ENCODE results near the gene RNF181. TPM values are rescaled to one million over a fixed set of nuclear protein-coding genes. Genes with fewer than 3 reads are reported as not detected.

Gene RNF181, protein sequence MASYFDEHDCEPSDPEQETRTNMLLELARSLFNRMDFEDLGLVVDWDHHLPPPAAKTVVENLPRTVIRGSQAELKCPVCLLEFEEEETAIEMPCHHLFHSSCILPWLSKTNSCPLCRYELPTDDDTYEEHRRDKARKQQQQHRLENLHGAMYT
- 206 TPM for polyA plus RNA-seq

DNA sequence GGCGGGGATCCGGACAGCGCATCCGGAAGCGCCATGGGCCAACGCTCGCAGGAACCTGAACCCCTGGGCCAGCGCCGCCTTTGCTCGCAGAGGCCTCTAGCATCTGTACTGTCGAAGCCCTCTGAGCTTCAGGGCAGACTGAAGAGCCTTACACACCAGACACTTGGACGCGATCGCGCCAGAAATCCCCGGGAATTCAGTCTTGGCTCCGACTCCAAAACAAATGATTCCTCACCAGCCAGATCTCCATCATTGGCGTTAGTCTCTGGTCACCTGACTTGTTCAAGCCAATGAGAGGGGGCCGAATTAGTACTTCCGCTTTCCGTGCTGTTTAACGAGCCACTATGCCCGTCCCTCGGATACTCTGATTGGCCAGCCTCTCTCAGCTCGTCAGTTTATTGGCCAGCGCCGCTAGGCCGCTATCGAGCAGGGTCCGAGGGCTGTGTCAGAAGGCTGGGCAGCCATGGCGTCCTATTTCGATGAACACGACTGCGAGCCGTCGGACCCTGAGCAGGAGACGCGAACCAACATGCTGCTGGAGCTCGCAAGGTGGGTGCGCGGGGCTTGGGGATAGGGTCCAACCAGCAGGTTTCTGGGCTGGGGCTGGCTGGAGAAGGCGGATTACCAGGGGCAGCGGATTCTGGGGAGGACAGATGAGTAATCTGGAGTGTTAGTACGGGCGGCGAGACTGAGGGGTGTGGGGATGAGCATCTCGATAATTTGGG is at the start of gene RNF181:
Gene RNF181 (plus strand): TSS at position 445 of the 725 bp plus-strand sequence. CDS start 19 bp downstream, at position 464.
- H3K36me3 Mint-ChIP-seq, result peaks cover 3% of the 10 kb centered on the region
- peak within 1 kb of the TSS; percentile 96 to 100 (median 98) for H3K4me3 Mint-ChIP-seq
- peak within 1 kb of the TSS; percentile 75 to 100 (median 97) for H3K27ac Mint-ChIP-seq
- H3K9me3 Mint-ChIP-seq, result no peaks in the 10 kb centered on the region
- peaks cover 15 to 26% (median 15%) of the 10 kb centered on the region in 3 donors for H3K4me1 Mint-ChIP-seq
- no peaks in the 10 kb centered on the region for H3K27me3 Mint-ChIP-seq

DNA sequence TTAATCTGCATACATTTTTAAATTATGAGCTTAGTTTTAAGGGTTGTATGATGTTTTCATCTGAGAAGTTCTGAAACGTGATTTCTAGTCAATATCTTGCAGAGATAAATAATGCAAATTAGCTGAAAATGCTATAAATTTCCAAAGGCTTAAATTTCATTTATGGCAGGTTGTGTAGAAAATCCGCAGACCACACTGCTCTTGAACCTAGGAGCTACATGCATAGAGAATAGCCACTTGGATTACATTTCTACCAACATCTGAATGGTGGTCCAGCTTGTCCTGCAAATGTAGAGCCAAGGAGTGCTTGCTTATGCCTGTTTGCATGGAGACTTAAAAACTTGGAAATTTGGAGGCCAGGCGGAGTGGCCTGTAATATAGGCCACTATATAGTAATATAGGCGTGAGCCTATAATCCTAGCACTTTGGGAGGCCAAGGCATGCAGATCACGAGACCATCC is 49.7 kb upstream of the RNF181 start:
- Mint-ChIP-seq H3K36me3 (peaks cover 3% of the 10 kb centered on the region), H3K27me3 (no peaks in the 10 kb centered on the region), H3K4me1 (peaks cover 10 to 18% (median 11%) of the 10 kb centered on the region in 3 donors), H3K27ac (no peak overlapping the region), H3K4me3 (peak overlapping the region in 1 of 4 donors; percentile 17), H3K9me3 (no peaks in the 10 kb centered on the region)

DNA sequence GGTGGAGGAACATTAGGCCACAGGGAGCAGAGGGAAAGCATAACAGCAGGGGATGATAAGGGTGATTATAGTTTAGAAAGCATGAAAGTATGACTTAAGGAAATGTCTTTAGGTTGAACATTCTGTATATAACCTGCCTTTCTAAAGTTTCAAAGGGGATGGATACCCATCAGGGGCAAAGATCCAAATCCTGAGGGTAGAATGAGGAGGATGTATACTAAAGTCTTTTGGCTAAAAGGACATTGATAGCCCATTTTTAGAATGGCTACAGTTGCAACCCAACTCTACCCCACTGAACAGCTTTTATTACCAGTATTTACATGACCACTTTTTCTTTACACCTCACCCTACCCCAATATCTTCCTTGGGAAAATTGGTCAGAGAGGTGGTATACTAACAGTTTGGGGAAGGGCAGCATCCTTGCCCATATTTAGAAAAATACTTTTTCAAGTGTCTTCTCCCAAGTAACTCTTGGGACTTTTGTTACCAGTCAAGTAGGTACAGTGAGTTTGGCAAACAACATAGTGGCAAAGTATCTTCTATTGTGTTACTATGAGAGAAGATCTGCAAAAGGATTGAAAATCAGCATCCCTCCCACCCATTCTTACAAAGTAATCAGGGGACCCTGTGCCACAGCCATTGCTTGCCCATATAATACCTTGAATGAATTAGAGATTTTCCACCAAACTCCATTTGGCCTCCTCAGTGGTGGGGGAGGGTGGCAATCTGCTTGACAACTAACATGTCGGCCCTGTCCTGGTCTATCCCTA is 48.3 kb upstream of the RNF181 start:
- H3K9me3 Mint-ChIP-seq, result no peaks in the 10 kb centered on the region
- peaks cover 3% of the 10 kb centered on the region for H3K36me3 Mint-ChIP-seq
- H3K27me3 Mint-ChIP-seq, result no peaks in the 10 kb centered on the region
- peak overlapping the region in 2 of 3 donors; percentile 16 to 65 for H3K27ac Mint-ChIP-seq
- H3K4me1 Mint-ChIP-seq, result peaks cover 6 to 10% (median 8%) of the 10 kb centered on the region in 3 donors
- H3K4me3 Mint-ChIP-seq, result no peak overlapping the region

DNA sequence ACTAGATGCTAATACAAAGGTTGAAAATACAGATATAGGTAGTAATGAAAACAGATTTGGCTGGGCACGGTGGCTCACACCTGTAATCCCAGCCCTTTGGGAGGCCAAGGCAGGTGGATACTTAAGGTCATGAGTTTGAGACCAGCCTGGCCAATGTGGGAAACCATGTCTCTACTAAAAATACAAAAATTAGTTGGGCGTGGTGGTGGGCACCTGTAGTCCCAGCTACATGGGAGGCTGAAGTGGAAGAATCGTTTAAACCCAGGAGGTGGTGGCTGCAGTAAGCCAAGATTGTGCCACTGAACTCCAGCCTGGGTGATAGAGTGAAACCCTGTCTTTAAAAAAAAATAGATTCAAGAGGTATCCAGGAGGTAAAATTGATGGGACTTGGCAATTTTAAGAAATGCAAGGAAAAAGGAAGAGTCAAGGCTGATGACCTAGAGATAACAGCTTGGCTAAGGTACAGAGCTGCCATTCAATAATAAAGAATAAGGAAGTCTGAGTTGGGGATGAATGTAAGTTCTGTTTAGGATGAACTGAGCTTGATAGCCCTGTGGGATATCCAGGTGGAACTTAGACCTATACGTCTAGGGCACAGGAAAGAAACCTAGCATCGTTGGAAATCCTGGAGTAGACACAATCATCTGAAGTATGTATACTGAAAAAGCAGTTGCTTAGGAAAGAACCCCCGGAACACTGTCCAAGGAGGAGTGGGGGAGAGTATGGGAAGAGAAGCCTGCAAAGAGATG is 47.5 kb upstream of the RNF181 start:
- Mint-ChIP-seq H3K27ac (peak overlapping the region in 1 of 3 donors; percentile 16), H3K27me3 (no peaks in the 10 kb centered on the region)

DNA sequence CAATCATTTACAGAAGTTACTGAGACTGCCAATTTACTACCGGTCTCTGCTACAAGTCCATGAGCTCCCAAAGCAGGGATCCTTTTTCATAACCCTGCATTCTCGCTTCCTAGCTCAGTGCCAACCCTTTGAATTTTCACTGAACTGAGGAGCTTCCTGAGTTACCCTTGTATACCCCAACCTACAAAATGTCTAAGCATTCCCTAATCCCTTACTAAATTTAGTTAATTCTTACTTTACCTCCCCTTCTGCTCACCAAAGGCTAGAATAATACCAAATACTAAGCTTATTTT is 47.0 kb upstream of the RNF181 start:
- Mint-ChIP-seq H3K4me3 (no peak overlapping the region), H3K9me3 (no peaks in the 10 kb centered on the region), H3K27me3 (no peaks in the 10 kb centered on the region), H3K27ac (no peak overlapping the region), H3K36me3 (peaks cover 2% of the 10 kb centered on the region), H3K4me1 (peaks cover 0 to 5% (median 5%) of the 10 kb centered on the region in 3 donors)

More for the DNA sequence above, 47.5 kb upstream of the RNF181 start:
- Mint-ChIP-seq H3K4me1 (peaks cover under 1 to 8% (median 5%) of the 10 kb centered on the region in 3 donors), H3K4me3 (no peak overlapping the region), H3K9me3 (no peaks in the 10 kb centered on the region), H3K36me3 (peaks cover 2% of the 10 kb centered on the region)

DNA sequence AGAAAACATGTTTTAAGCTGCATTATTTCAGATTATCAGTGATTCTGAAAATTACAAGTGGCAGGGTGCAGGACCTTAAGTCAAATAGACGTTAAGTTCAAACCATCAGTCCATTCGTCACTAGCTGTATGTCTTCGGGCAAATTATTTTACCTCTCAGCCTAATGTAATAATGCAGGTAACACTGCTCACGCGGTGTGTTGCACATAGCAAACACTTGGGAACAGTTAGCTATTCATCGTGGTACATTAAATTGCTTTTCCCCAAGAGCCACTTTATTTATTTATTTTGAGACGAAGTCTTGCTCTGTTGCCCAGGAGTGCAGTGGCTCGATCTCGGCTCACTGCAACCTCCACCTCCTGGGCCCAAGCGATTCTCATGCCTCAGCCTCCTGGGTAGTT is 46.5 kb upstream of the RNF181 start:
- Mint-ChIP-seq H3K36me3 (peaks cover 2% of the 10 kb centered on the region), H3K4me3 (peak overlapping the region in 1 of 4 donors; percentile 47), H3K4me1 (peaks cover 0 to 5% (median 5%) of the 10 kb centered on the region in 3 donors), H3K27ac (no peak overlapping the region), H3K9me3 (no peaks in the 10 kb centered on the region), H3K27me3 (no peaks in the 10 kb centered on the region)

DNA sequence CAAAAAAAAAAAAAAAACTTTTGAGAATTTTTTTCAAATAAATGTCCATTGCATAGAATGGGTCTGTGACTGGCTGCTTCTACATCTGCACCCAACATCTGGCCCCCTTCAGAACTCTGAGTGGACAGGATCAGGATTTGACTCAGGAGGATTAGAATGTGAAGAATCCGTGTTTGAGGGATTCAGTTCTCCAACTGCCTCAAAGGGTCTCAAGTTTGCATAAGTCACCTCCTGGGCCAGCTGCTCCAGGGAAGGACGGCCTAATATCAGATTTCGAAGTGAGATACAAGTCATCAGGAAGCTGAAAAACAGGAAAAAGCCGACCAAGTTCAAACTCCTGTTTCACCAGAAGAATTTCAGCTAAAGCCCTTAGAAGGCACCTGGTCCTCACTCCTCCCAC is 45.7 kb upstream of the RNF181 start:
- peaks cover 0 to 5% (median 4%) of the 10 kb centered on the region in 3 donors for H3K4me1 Mint-ChIP-seq
- no peaks in the 10 kb centered on the region for H3K9me3 Mint-ChIP-seq
- H3K27me3 Mint-ChIP-seq, result no peaks in the 10 kb centered on the region
- H3K36me3 Mint-ChIP-seq, result peaks cover 2% of the 10 kb centered on the region
- H3K4me3 Mint-ChIP-seq, result no peak overlapping the region
- no peak overlapping the region for H3K27ac Mint-ChIP-seq

DNA sequence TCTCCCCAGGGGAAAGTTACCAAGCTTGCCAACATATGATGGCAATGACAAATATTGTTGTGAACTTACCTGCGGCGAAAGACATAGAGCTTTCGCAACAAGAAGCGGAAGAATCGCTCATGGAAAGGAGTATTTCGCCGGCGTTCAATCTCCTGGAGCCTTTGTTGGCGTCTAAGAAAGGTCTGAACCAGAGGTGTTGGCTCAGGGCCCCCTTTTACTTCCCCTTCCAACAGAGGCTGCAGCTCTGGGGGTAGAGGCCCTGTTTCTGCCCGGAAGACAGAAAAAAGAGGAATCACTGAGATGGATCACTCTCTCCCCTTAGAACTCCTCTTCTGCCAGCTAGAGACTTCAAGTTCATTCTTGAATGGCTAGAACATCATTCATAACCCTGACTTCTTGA is 45.1 kb upstream of the RNF181 start:
- H3K27ac Mint-ChIP-seq, result no peak overlapping the region
- H3K36me3 Mint-ChIP-seq, result peaks cover 2% of the 10 kb centered on the region
- no peaks in the 10 kb centered on the region for H3K9me3 Mint-ChIP-seq
- H3K4me1 Mint-ChIP-seq, result peaks cover 0 to 5% (median 4%) of the 10 kb centered on the region in 3 donors
- H3K4me3 Mint-ChIP-seq, result no peak overlapping the region
- no peaks in the 10 kb centered on the region for H3K27me3 Mint-ChIP-seq

DNA sequence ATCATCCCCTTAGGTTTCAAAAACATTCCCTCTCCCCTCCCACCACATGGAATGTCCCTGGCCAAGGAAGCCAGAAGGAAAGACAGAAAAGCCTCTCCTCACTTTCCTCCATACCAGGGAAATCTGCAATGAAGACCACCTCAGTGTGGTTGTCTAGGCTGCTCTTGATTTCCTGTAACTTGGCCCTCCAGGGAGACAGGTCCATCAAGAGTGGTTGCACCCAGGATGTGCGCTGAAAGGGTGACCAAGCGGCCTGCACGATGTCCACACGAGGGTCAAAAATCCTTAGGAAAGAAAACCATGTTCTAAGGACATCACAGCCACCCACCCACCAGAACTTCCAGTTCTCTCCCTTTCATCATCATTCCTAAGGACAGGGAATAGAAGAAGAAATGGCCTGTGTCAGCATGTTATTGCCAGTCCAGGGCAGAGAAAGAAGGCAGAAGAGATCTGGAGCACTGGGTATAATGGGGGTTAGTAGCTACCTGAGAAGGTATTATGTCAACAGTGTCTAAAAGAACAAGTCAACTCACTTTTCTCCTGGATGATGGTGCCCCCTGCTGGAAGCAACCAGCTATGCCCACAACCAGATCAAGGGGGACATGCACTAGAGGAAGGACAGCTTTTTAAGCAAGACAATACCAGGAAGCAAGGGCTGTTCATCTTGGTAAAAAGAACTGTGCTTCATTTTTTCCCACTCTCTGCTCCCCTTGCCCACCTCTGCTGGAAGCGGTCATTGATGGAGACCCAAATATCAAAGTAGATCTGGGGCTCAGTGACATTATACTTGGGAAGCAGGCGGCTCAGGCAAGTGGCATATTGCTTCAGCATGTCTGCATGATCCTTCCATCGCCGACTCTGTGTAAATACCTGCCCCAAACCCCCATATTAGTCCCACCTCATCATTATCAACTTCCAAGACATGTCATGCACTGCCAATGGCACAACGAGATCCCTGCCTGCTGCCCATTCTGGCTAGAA is 43.6 kb upstream of the RNF181 start:
- H3K27ac Mint-ChIP-seq, result peak overlapping the region in 1 of 3 donors; percentile 4
- peaks cover 0 to 5% (median 4%) of the 10 kb centered on the region in 3 donors for H3K4me1 Mint-ChIP-seq
- peaks cover 2% of the 10 kb centered on the region for H3K36me3 Mint-ChIP-seq
- no peaks in the 10 kb centered on the region for H3K27me3 Mint-ChIP-seq
- H3K4me3 Mint-ChIP-seq, result peak overlapping the region in 2 of 4 donors; percentile 6 to 33
- no peaks in the 10 kb centered on the region for H3K9me3 Mint-ChIP-seq

DNA sequence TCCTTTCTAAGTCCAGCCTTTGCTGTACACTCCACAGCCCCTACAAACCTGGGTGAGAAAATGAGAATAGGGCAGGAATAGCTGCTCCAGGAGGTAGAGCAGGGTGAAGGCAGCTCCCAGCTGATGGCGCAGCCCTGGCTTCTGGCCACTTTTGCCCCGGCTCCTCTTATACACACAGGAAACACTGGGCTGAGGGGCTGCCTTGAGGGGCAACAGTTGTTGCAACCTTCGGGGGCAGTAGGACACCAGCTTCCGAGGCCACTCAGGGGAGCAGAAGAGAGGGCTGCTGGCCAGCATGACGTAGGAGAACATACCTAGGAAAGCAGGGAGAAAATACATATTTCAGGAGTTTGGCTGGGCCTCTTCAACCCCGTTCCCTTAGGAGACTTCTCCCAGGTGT is 42.4 kb upstream of the RNF181 start:
- Mint-ChIP-seq H3K9me3 (no peaks in the 10 kb centered on the region), H3K36me3 (peaks cover 3% of the 10 kb centered on the region), H3K27me3 (no peaks in the 10 kb centered on the region), H3K4me3 (no peak overlapping the region), H3K27ac (no peak overlapping the region), H3K4me1 (peaks cover 0 to 4% (median 4%) of the 10 kb centered on the region in 3 donors)

DNA sequence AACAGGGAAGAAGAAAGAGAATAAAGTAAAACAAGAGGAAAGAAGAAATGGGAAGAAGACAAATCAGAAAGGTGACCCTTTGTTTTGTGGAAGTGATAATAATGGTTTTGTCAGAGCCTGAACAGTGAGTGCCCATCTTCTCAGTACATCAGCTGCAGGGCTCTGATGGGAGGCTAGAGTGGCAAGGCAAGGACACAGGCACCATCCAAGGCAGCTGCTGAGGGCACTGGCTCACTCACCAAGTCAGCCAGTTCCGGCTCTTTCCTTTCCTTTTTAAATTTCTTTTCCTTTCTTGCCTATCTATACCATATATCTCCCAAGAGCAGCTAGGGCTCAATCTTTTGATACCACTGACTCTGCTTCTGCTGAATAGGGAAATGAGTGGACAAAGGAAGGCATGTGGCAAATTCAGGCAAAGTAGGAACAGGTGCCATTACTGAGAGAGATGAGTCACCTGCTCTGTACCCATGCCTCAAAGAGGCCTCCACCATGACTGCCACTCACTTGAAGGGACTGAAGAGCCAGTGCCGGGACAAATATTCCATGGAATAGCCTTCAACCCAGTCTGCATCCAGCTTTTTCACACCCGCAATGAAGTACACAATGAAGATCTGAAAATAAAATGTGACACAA is 40.4 kb upstream of the RNF181 start:
- H3K27ac Mint-ChIP-seq, result no peak overlapping the region
- no peaks in the 10 kb centered on the region for H3K9me3 Mint-ChIP-seq
- no peaks in the 10 kb centered on the region for H3K27me3 Mint-ChIP-seq
- no peak overlapping the region for H3K4me3 Mint-ChIP-seq
- peaks cover 2 to 11% (median 9%) of the 10 kb centered on the region in 3 donors for H3K4me1 Mint-ChIP-seq
- peaks cover 4% of the 10 kb centered on the region for H3K36me3 Mint-ChIP-seq

DNA sequence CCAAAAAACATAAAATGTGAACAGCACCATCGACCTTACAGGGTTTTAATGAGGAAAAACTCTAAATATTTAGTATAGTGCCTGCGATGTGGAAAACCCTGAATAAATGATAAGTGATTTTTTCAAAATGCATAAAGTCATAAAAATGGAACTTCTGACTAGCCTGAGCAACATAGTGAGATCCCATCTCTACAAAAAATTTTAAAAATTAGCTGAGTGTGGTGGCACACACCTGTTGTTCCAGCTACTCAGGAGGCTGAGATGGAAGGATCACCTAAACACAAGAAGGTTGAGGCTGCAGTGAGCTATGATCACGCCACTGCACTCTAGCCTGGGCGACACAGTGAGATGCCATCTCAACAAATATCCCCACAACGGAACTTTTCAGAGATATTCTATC is 38.4 kb upstream of the RNF181 start:
- no peaks in the 10 kb centered on the region for H3K27me3 Mint-ChIP-seq
- peaks cover 11 to 15% (median 13%) of the 10 kb centered on the region in 3 donors for H3K4me1 Mint-ChIP-seq
- no peak overlapping the region for H3K27ac Mint-ChIP-seq
- H3K4me3 Mint-ChIP-seq, result peak overlapping the region in 1 of 4 donors; percentile 60
- H3K9me3 Mint-ChIP-seq, result no peaks in the 10 kb centered on the region
- peaks cover 3% of the 10 kb centered on the region for H3K36me3 Mint-ChIP-seq

DNA sequence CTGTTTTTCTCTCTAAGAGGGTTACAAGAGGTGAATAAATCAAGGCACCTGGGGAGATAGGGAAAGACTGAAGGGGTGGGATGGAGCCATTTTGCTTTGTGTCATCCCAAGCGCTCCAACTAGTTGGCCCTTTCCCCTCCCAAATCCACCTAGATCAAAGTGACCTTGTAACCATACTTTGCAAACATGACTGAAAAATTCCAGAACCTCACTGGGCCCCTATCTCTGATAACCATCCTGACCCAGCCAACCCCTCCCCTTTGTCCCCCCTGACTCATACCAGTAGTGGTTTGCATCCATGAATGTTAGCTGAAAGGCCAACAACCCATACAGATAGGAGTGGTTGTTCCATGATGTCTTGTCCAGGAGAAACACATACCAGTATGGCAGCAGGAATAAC is 37.4 kb upstream of the RNF181 start:
- Mint-ChIP-seq H3K4me3 (peak overlapping the region in 1 of 4 donors; percentile 80), H3K36me3 (peaks cover 3% of the 10 kb centered on the region), H3K9me3 (no peaks in the 10 kb centered on the region), H3K4me1 (peaks cover 10 to 15% (median 14%) of the 10 kb centered on the region in 3 donors), H3K27me3 (no peaks in the 10 kb centered on the region), H3K27ac (no peak overlapping the region)

Data from IgD-negative memory B cell (primary cell).